ENCODE measurements around the gene ZNF521.

GRCh38 chr18:25169701-25170100 is 182.3 kb downstream of the ZNF521 start:
- no peak for TF ChIP-seq CTCF (IDR thresholded peaks at IDR 0.05 in 8 of 11, conservative IDR thresholded peaks at IDR 0.05 in 3 of 11)
- no peak for TF ChIP-seq POLR2AphosphoS5 (IDR thresholded peaks at IDR 0.05)
